Subcutaneous abdominal adipose tissue (tissue), 5 donors: Measurements from ENCODE around the gene DUOXA1.

ENCODE experiments used
- H3K27ac ChIP-seq: one replicate; pipeline ENCODE4 v1.7.0; 2013; ENCODE audit warnings: low read depth, mild to moderate bottlenecking, inconsistent platforms, low read length, moderate library complexity
- H3K27me3 ChIP-seq, 5 donors: one replicate each; pipeline ENCODE4 v1.7.0; 2013; ENCODE audit warnings: low read length in 5 of 5, inconsistent platforms in 1 of 5; ENCODE audit not compliant: control insufficient read depth in 5 of 5, insufficient read depth in 4 of 5
- H3K36me3 ChIP-seq, 5 donors: one replicate each; pipeline ENCODE4 v1.7.0; 2013; ENCODE audit warnings: low read length in 5 of 5; ENCODE audit not compliant: control insufficient read depth in 5 of 5, insufficient read depth in 5 of 5
- H3K4me1 ChIP-seq, 5 donors: one replicate each; pipeline ENCODE4 v1.7.0; 2013; ENCODE audit warnings: low read length in 5 of 5, mild to moderate bottlenecking in 3 of 5, moderate library complexity in 1 of 5; ENCODE audit not compliant: control insufficient read depth in 5 of 5, insufficient read depth in 5 of 5
- H3K4me3 ChIP-seq, 5 donors: one replicate each; pipeline ENCODE4 v1.7.0; 2013; ENCODE audit warnings: low read length in 5 of 5, low read depth in 1 of 5
- H3K9ac ChIP-seq, 5 donors: one replicate each; pipeline ENCODE4 v1.7.0; 2013; ENCODE audit warnings: low read length in 5 of 5, mild to moderate bottlenecking in 4 of 5, moderate library complexity in 3 of 5
- H3K9me3 ChIP-seq, 5 donors: one replicate each; pipeline ENCODE4 v1.7.0; 2013; ENCODE audit warnings: low read length in 5 of 5; ENCODE audit not compliant: control insufficient read depth in 5 of 5
- donor health status: healthy.
- donor health status: healthy.
- donor health status: healthy.
- donor health status: healthy.
- donor health status: healthy.

The DUOXA1 gene

DNA sequence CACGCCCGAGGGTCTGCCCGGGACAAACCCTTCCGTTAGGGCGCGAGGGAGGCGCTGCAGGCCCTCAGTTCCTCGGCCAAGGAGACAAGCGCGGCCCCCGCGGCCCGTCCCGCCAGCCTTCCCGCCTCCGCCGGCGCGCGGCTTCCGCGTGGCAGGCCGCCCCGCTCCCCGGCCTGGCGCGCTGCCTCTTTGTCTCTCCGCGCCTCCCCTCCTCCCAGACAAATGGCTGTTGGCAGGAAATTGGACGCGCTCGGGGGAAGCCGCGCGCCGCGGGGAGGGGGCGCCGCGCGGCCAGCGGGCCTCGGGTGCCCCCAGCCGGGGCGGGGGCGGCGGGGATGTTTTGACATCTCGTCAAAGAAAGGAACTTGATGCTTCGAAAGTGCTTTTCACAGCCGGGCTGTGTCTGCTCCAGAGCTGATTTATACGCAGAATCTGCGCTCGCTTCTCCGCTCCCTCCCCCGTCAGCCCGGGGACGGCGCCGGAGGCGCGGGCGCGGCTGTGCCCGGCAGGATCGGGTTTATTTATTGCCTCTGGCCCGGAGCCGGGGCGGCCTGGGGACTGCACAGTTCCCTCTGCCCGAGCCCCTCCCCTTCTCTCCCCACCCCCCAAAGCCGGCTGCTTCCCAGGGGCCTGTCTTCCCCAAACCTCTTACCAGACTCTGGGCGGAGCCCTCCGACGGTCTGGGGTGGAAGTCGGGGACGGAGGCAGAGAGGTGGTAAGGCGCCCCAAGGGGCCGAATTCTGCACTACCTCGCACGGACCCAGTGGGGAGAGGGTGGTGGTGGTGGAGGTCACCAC lies 37.4 kb upstream of the DUOXA1 start:
- Histone ChIP-seq H3K9ac (peak overlapping the region; percentile 63 to 97 (median 89)), H3K9me3 (no peaks in the 10 kb centered on the region), H3K4me3 (peak overlapping the region; percentile 35 to 79 (median 73)), H3K36me3 (peaks cover 0 to 3% (median 0%) of the 10 kb centered on the region in 5 donors), H3K27ac (peak overlapping the region; percentile 93), H3K4me1 (peaks cover 0 to 22% (median 14%) of the 10 kb centered on the region in 5 donors), H3K27me3 (no peaks in the 10 kb centered on the region)

DNA sequence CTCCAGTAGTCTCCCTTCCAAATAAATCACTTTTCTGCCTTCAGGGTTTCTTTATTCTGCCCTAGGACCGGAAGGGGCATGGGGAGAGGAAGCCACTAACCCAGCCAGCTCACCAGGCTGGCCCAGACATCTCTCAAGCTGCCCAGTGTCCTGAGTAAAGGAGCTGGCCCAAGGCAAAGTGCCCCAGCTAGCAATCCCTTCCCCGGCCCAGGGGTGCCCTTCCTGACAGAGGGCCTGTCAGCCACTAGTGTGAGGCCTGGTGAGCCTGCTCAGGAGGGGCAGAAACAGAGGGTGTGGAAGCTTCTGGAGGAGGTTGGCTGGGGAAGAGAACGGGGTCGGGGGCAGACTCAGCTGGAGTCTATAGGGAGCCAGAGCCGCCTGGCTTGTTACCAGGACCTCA lies 35.9 kb upstream of the DUOXA1 start:
- no peak overlapping the region for H3K27ac ChIP-seq
- no peaks in the 10 kb centered on the region for H3K9me3 ChIP-seq
- no peaks in the 10 kb centered on the region for H3K27me3 ChIP-seq
- H3K4me1 ChIP-seq: peaks cover 0 to 22% (median 14%) of the 10 kb centered on the region in 5 donors
- H3K4me3 ChIP-seq: peak overlapping the region in 2 of 5 donors; percentile 73 to 79
- H3K36me3 ChIP-seq: no peaks in the 10 kb centered on the region
- peak overlapping the region in 1 of 5 donors; percentile 30 for H3K9ac ChIP-seq

DNA sequence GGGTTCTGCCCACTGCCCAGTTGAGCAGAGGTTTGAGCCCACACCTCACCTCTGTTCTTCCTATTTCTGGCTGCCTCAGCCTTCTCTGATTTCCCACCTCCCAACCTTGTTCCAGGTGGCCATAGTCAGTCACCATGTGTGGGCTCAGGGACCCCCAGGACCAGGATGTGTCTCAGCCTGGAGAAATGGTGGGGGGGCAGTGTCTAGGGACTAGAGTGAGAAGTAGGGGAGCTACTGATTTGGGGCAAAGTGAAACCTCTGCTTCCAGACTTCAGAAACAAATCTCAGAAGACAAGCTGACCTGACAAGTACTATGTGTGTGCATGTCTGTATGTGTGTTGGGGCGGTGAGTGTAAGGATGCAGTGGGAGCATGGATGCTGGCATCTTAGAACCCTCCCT lies 35.2 kb upstream of the DUOXA1 start:
- peaks cover 0 to 22% (median 14%) of the 10 kb centered on the region in 5 donors for H3K4me1 ChIP-seq
- no peaks in the 10 kb centered on the region for H3K36me3 ChIP-seq
- H3K9ac ChIP-seq: no peak overlapping the region
- H3K27ac ChIP-seq: no peak overlapping the region
- no peaks in the 10 kb centered on the region for H3K9me3 ChIP-seq
- no peak overlapping the region for H3K4me3 ChIP-seq
- H3K27me3 ChIP-seq: no peaks in the 10 kb centered on the region

DNA sequence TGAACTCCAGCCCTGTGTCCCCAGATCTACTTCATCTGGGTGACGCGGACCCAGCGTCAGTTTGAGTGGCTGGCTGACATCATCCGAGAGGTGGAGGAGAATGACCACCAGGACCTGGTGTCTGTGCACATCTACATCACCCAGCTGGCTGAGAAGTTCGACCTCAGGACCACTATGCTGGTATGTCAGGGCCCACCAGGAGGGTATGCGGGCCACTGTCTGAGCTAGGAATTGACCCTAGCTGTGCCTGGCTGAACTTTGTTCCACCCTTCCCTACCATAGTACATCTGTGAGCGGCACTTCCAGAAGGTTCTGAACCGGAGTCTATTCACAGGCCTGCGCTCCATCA lies 33.8 kb upstream of the DUOXA1 start:
- no peaks in the 10 kb centered on the region for H3K27me3 ChIP-seq
- no peaks in the 10 kb centered on the region for H3K36me3 ChIP-seq
- no peak overlapping the region for H3K27ac ChIP-seq
- H3K4me3 ChIP-seq: no peak overlapping the region
- H3K9ac ChIP-seq: no peak overlapping the region
- H3K9me3 ChIP-seq: no peaks in the 10 kb centered on the region
- peaks cover 0 to 22% (median 14%) of the 10 kb centered on the region in 5 donors for H3K4me1 ChIP-seq

DNA sequence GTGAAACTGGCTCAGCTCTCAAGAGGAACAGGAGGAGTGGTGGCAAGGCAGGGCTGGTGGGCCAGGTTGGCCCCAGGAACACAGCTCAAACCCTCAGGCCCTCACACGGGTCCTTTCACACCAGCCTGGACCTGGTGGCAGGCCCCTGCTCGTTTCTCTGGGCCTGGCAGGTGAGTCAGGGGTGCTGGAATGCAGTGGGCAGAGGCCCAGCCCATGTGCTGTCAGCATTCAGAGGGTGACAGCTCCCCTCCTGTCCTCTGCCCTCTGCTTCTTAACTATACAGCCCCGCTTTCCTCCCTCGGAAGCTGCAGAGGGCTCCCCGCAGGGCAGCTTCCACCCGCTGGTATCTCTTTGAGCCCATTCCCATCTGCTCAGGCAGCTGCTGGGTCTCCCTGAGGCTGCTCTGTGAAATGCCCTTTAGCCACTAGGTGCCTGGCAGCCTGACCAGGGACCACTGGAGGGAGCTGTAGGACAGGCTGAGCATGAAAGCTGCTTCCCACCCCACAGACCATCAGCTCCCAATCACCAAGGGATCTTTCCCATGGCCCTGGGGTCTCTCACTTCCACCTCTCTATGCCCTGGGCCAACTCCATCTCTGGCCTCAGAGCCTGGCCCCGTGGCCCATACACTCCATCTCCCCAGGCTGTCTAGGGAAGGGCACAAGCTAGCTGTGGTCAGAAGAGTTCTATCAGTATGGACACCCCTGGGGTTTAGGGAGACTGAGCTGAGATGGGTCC lies 33.3 kb upstream of the DUOXA1 start:
- no peak overlapping the region for H3K4me3 ChIP-seq
- H3K9ac ChIP-seq: no peak overlapping the region
- H3K4me1 ChIP-seq: peaks cover 0 to 19% (median 14%) of the 10 kb centered on the region in 5 donors
- no peaks in the 10 kb centered on the region for H3K9me3 ChIP-seq
- no peaks in the 10 kb centered on the region for H3K27me3 ChIP-seq
- H3K36me3 ChIP-seq: no peaks in the 10 kb centered on the region
- H3K27ac ChIP-seq: no peak overlapping the region

DNA sequence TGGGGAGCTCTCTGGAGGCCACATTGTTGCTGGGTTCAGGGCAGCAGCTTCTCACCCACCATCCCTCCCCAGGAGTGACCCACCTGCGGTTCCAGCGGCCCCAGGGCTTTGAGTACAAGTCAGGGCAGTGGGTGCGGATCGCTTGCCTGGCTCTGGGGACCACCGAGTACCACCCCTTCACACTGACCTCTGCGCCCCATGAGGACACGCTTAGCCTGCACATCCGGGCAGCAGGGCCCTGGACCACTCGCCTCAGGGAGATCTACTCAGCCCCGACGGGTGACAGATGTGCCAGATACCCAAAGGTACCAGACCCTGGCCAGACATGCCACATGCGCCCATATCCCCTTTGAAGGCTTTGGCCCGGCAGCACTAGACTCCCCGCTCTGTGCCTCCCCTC lies 32.0 kb upstream of the DUOXA1 start:
- Histone ChIP-seq H3K4me1 (peaks cover 0 to 14% (median 10%) of the 10 kb centered on the region in 5 donors), H3K27ac (no peak overlapping the region), H3K9ac (no peak overlapping the region), H3K36me3 (no peaks in the 10 kb centered on the region), H3K9me3 (no peaks in the 10 kb centered on the region), H3K27me3 (no peaks in the 10 kb centered on the region), H3K4me3 (no peak overlapping the region)

DNA sequence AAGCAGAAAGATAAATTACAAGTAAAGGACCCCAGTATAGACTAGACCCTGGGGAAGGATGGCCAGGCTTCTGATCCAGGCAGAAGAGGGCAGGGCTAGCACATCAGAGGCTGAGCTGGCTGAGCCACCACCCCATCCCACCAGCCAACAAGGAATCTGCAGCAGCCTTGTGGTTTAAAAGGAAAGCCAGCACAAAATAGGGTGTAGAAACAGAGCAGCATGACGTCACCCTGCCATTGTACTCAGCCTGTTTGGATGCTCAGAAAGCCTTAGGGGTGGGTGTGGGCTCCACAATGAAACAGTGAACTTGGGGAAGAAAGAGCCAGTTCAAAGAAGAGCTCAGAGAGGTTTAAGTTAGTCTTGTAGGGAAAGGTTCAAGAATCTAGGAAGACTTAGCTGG lies 28.3 kb upstream of the DUOXA1 start:
- Histone ChIP-seq H3K27me3 (no peaks in the 10 kb centered on the region), H3K36me3 (no peaks in the 10 kb centered on the region), H3K4me3 (no peak overlapping the region), H3K27ac (no peak overlapping the region), H3K4me1 (no peaks in the 10 kb centered on the region), H3K9ac (no peak overlapping the region), H3K9me3 (no peaks in the 10 kb centered on the region)

DNA sequence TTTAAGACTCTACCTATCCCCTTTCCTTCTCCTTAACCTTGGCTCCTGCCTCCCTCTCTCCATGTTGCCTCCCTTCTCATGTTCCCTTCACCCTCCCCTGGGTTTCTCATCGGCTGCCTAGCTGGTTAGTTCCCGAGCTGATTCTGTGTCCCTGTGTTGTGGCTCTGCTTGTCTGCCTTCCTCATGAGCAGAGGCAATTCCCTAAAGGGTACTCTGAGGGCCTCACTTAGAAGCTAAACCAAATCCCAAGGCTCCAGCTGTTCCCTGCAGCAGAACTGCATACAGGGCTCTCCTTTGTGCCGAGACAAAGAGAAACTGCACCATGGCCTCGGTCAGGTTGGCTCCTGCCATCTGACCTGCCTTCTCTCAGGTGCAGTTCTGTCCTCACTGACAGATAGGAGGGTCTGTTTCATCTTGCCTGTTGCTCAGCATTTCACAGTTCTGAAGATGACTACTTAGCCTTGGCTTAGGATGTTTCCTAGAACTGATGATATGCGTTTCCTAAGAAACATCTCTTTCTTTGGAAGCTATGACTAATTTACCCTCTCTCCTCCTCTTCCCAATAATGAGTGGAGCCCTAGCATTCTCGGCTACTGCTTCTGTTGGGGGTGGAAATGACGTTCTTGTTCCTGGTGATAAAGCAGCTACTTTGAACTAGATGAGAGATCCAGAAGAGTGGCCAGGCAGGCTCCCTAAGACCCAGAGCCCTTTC lies 27.2 kb upstream of the DUOXA1 start:
- Histone ChIP-seq H3K9me3 (no peaks in the 10 kb centered on the region), H3K27ac (no peak overlapping the region), H3K27me3 (no peaks in the 10 kb centered on the region), H3K4me3 (no peak overlapping the region), H3K36me3 (peaks cover 0 to 7% (median 4%) of the 10 kb centered on the region in 5 donors), H3K9ac (peak overlapping the region in 1 of 5 donors; percentile 28), H3K4me1 (no peaks in the 10 kb centered on the region)

DNA sequence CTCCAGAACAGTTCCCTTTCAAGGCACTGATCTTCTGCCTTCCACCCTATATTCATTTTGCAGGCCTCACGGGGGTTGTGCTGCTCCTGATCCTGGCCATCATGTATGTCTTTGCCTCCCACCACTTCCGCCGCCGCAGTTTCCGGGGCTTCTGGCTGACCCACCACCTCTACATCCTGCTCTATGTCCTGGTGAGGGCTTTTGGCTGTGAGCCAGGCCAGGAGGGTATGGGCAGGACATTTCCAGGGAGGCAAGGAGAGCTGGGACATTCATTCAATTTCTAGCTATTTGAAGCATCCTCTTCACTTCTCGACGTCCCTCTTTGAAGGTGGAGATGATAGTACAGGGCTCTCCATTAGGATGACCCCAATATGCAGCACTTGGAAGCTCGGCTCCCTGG lies 26.1 kb upstream of the DUOXA1 start:
- Histone ChIP-seq H3K9me3 (no peaks in the 10 kb centered on the region), H3K27me3 (no peaks in the 10 kb centered on the region), H3K27ac (no peak overlapping the region), H3K4me1 (no peaks in the 10 kb centered on the region), H3K36me3 (peaks cover 0 to 11% (median 8%) of the 10 kb centered on the region in 5 donors), H3K9ac (no peak overlapping the region), H3K4me3 (no peak overlapping the region)
